Measurements from ENCODE around the gene SSTR4. TPM values are rescaled to one million over a fixed set of nuclear protein-coding genes. Genes with fewer than 3 reads are reported as not detected.

Gene SSTR4
- total RNA-seq, 3 donors from 2014 or later = 0.19 TPM; not detected in 2

DNA sequence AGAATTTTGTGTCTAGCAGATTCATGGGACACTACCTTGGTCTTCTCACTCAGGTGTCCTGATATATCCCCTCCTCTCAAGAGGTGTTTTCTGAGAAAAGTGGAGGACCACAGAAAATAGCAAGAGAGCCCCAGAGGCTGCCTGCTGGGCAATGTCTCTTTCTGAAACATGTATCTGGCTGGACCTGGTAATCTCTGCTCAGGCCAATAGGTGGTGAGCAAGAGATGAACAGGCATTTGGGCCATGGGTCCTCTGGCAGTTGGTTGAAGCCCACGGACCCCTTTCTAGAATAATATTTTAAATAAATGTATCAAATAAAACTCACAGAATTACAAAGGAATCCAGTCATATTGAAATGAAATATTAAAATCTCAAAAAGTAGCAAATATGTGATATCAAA, 23.1 kb downstream of the SSTR4 start:
- Histone ChIP-seq H3K9me3 (no peaks in the 10 kb centered on the region), H3K4me1 (ENCODE audit: low read depth) (no peaks in the 10 kb centered on the region), H3K4me3 (no peak overlapping the region), H3K36me3 (ENCODE audit: low read depth) (no peaks in the 10 kb centered on the region)
- ATAC-seq = no peak
- TF ChIP-seq CTCF (IDR thresholded peaks at IDR 0.05) = no peak
- DNase-seq = no peak
- intact Hi-C loops (cut with DNase I, micrococcal nuclease) = no loop called here

DNA sequence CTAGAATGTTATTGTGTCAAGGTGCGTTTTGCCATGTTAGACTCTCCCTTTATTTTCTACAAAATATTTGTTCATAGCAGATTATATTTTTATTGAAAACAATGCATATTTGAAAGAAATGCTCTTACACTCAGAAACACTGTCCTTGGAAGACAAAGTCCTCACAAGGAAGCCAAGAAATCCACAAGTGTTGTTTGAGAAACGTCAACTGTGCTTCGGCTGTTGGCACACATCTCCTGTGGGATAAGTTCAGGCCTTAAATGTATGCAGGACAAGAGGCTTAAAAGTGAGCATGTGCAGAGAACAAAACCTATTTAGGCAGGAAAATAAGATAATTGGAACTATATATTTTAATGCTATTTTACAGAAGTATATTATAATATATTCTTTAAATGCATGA, 23.9 kb downstream of the SSTR4 start:
- ATAC-seq (no peak), DNase-seq (no peak)
- no peaks in the 10 kb centered on the region for H3K36me3 ChIP-seq (ENCODE audit: low read depth)
- no peaks in the 10 kb centered on the region for H3K9me3 ChIP-seq
- H3K4me3 ChIP-seq = no peak overlapping the region
- TF ChIP-seq CTCF (IDR thresholded peaks at IDR 0.05) = no peak
- intact Hi-C loops (cut with DNase I, micrococcal nuclease) = no loop called here
- H3K4me1 ChIP-seq (ENCODE audit: low read depth) = no peaks in the 10 kb centered on the region

- H3K4me1 ChIP-seq (ENCODE audit: low read depth) = no peaks in the 10 kb centered on the region
- no peak for ATAC-seq
- no peaks in the 10 kb centered on the region for H3K36me3 ChIP-seq (ENCODE audit: low read depth)
- no peaks in the 10 kb centered on the region for H3K9me3 ChIP-seq
- TF ChIP-seq CTCF (IDR thresholded peaks at IDR 0.05) = no peak
- DNase-seq = no peak
- intact Hi-C loops (cut with DNase I, micrococcal nuclease) = no loop called here
- H3K4me3 ChIP-seq = no peak overlapping the region
Measured at GRCh38 chr20:23059846-23060245, 24.7 kb downstream of the SSTR4 start.

- Histone ChIP-seq H3K36me3 (ENCODE audit: low read depth) (no peaks in the 10 kb centered on the region), H3K4me1 (ENCODE audit: low read depth) (no peaks in the 10 kb centered on the region), H3K4me3 (no peak overlapping the region), H3K9me3 (no peaks in the 10 kb centered on the region)
- intact Hi-C loops (cut with DNase I, micrococcal nuclease) = no loop called here
- DNase-seq (no peak), ATAC-seq (no peak)
- no peak for TF ChIP-seq CTCF (IDR thresholded peaks at IDR 0.05)
Measured at GRCh38 chr20:23060629-23061028, 25.5 kb downstream of the SSTR4 start.

GRCh38 chr20:23061262-23061661, 26.1 kb downstream of the SSTR4 start:
- Histone ChIP-seq H3K9me3 (no peaks in the 10 kb centered on the region), H3K4me3 (no peak overlapping the region), H3K36me3 (ENCODE audit: low read depth) (no peaks in the 10 kb centered on the region), H3K4me1 (ENCODE audit: low read depth) (no peaks in the 10 kb centered on the region)
- intact Hi-C loops (cut with DNase I, micrococcal nuclease) = no loop called here
- no peak for DNase-seq
- no peak for ATAC-seq
- no peak for TF ChIP-seq CTCF (IDR thresholded peaks at IDR 0.05)
